Cardiac fibroblast (primary cell): ENCODE data around the gene BRICD5.

ENCODE experiments used
- DNase-seq, 2 donors: peaks; one replicate each; pipeline versions ENCODE4 v3.0.0 to v3.0.0-alpha.2; 2010; ENCODE audit warnings: low read depth in 2 of 2
- H3K4me3 ChIP-seq, 2 donors: replicated peaks in 1 of 2; 1 replicate in 1 of 2; 2 replicates in 1 of 2; pipeline ENCODE4 v1.5.1; 2011; ENCODE audit warnings: low read depth in 2 of 2, low read length in 2 of 2, mild to moderate bottlenecking in 2 of 2, moderate library complexity in 1 of 2
- TF ChIP-seq, protein P1 (sequence below): IDR thresholded peaks from one replicate; pipeline ENCODE4 v1.5.1; 2011; ENCODE audit warnings: low read depth, mild to moderate bottlenecking, low read length, inconsistent platforms

BRICD5 gene

DNA sequence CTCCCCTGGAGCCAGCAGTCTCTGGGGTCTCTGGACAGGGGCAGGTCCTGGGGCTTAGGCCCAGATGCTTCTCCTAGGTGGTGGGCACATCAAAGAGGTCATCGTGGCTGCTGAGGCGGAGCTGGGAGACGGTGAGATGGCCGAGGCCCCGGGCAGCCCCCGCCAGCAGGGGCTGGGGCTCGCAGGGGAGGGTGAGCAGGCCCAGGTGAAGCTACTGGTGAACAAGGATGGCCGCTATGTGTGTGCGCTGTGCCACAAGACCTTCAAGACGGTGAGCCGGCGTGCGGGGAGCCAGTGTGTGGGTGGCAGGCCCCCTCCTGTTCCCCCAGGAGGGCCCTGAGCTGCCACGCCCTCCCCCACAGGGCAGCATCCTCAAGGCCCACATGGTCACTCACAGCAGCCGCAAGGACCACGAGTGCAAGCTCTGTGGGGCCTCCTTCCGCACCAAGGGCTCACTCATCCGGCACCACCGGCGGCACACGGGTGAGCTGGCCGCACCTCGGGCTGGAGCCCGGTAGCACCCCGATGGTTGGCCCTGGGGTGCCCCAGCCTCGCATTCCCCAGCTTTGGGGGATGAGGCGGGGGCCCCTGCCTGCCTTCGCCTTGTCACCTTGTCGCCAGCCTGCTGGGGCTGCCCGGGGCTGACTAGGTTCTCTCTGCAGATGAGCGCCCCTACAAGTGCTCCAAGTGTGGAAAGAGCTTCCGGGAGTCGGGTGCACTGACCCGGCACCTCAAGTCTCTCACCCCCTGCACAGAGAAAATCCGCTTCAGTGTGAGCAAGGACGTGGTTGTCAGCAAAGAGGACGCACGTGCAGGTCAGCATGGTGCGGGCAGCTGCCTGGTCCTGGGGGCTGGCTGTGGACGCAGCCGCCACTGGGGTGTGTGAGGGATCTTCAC is 21.7 kb upstream of the BRICD5 start:
- H3K4me3 ChIP-seq = no peak overlapping the region
- no peak for DNase-seq
- TF ChIP-seq, protein P1, sequence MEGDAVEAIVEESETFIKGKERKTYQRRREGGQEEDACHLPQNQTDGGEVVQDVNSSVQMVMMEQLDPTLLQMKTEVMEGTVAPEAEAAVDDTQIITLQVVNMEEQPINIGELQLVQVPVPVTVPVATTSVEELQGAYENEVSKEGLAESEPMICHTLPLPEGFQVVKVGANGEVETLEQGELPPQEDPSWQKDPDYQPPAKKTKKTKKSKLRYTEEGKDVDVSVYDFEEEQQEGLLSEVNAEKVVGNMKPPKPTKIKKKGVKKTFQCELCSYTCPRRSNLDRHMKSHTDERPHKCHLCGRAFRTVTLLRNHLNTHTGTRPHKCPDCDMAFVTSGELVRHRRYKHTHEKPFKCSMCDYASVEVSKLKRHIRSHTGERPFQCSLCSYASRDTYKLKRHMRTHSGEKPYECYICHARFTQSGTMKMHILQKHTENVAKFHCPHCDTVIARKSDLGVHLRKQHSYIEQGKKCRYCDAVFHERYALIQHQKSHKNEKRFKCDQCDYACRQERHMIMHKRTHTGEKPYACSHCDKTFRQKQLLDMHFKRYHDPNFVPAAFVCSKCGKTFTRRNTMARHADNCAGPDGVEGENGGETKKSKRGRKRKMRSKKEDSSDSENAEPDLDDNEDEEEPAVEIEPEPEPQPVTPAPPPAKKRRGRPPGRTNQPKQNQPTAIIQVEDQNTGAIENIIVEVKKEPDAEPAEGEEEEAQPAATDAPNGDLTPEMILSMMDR = no peak

DNA sequence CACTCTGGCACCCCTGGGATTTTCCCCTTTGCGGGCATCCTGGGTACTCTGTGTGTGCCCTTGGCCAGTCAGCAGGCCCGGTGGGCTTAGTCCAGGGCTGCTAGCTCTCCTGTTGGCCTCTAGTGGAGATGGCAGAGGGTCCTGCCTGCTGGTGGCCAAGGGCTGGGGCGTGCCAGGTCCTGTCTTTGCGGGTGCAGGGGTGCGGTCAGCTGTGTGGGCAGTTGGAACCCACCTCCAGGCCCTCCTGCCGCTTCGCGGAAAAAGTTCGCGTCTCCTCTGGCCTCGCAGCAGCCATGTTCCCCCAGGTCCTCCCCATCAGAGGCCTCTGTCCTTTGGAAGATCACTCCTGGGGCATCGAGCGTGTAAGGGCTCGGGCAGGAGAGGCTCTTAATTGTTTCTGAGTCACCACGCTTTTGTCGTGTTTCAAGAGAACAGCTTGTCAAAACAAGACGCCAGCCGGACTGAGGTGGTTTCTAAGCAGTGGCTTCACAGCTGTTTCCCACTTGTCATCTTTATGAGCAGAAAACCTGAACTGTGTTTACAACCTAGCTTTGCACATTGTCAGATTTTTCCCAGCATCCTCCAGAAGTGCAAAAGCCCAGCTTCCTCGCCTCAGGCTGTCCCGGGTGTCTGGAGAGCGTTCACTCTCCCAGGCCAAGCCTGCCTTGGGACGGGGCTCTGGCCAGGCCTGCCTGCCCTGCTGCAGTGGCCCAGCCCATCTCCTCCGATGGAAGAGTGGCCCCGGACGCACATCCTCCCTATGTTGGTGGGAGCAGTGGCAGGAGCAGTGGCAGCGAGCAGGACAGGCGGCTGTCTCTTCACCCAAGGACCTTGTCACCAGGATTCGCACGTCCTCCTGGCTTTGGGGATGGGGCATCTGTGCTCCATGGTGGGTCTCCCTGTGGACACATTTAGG is 20.6 kb upstream of the BRICD5 start:
- DNase-seq = no peak
- H3K4me3 ChIP-seq = no peak overlapping the region
- TF ChIP-seq, protein P1 = no peak

DNA sequence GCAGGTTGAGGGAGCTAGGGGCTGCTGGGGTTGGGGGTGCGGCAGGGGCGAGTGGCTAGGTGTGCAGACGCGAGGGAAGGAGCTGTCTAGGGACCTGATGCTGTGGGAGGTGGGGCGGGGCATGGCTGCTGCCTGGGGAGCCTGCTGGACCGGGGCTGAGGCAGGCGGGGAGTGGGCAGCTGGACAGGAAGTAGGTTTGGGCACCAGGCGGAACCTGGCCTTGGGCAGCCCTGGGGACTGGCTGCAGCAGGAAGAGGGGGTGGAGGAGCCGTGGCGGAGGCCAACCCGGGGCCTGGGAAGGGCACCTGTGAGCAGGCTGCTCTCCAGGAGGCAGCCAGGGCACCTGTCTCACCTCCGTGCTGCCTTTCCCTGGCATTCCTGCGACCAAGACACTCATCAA is 19.7 kb upstream of the BRICD5 start:
- no peak for DNase-seq
- TF ChIP-seq, protein P1 = no peak
- H3K4me3 ChIP-seq = no peak overlapping the region

DNA sequence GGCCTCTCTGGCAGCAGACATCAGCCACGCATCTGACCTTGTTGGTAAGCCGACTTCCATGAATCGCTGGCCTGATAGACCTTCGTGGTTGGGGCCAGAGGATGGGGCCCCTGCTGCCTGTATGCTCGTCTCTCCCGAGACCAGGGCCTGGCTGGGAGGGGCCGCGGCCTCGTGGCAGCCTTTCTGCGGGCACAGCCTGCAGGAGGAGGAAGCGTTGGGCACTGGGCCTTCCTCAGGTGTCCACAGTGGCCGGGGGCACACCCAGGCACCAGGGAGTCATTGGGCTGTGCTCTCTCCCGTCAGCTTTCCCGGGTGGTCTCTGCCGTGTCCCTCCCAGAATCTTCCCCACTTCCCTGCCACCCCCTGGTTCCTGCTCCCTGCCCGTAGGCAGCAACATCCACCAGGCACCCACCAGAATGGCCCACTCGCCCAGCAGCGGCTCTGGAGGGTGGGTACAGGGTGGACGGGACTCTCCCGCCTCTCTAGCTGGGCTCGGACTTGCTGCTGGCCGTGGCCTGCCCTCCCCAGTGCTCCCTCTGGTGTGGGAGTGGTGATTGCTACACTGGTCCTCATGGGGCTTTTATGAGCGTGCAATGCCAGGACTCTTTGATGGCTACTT is 19.1 kb upstream of the BRICD5 start:
- no peak for DNase-seq
- no peak overlapping the region for H3K4me3 ChIP-seq
- TF ChIP-seq, protein P1 = no peak

DNA sequence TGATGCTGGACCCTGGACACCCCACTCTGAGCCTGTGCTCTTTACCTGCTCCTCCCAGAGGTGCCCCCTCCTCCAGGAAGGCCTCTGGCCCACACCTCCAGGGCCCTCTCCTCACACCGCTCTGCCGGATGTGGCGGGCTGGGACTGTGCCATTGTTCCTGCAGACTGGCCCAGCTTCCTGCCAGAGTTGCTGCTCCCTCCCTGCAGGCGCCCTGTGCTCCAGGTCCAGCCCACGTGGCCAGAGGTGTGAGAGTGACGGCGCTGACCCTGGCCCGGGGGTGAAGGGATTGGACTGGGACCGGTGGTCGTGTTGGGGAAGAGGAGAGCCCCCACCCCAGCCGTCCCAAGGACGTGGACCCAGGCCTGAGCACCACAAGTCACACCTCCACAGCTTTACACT is 18.4 kb upstream of the BRICD5 start:
- TF ChIP-seq, protein P1 = no peak
- H3K4me3 ChIP-seq = no peak overlapping the region
- DNase-seq = no peak

DNA sequence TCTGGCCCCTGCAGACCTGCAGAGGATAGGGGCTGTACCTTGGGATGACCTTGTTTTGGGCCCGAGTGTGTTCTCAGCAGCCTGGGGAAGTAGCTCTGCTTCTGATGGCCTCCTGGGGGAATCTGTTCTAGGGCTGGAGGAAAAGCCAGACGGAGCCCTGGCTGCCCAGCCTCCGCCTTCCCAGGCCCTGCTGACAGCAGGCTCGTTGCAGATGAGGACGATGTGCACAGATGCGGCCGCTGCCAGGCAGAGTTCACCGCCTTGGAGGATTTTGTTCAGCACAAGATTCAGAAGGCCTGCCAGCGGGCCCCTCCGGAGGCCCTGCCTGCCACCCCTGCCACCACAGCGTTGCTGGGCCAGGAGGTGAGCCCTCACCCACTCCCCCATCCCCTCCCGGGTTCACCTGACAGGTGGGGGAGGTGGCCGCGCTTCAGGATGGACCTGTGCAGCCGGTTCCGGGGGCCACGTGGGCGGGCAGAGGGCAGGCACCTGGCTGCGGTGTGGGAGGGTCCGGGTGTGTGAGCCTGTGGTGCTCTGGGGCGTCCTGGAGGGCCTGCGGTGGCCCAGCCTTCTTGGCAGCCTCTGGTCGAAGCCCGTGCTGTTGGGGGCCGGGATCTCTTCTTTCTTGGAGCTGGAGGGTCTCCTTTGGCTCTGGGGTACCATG is 17.6 kb upstream of the BRICD5 start:
- no peak overlapping the region for H3K4me3 ChIP-seq

More for the DNA sequence above, 17.6 kb upstream of the BRICD5 start:
- no peak for DNase-seq
- TF ChIP-seq, protein P1 = no peak
